ENCODE results near the gene SNAPC1.
A peak's percentile ranks its signal among the peaks of the same experiment; 100 is the strongest.

Gene SNAPC1

GRCh38 chr14:61761959-61762786 lies at the start of gene SNAPC1 (continued):
- TF ChIP-seq PRDM2 (tag by site-specific recombination; IDR thresholded peaks at IDR 0.05; ENCODE audit: borderline replicate concordance) (no peak), TCF7L2 (IDR thresholded peaks at IDR 0.05; ENCODE audit: borderline replicate concordance, low read depth, low read length) (no peak), ZNF155 (tag by site-specific recombination; IDR thresholded peaks at IDR 0.05) (no peak), REST (tag by site-specific recombination; IDR thresholded peaks at IDR 0.05) (no peak), ZNF366 (tag by site-specific recombination; conservative IDR thresholded peaks at IDR 0.05) (no peak), GLIS1 (tag by site-specific recombination; IDR thresholded peaks at IDR 0.05) (peak; percentile 60), ZSCAN23 (tag by site-specific recombination; IDR thresholded peaks at IDR 0.05) (no peak), ZNF768 (tag by site-specific recombination; IDR thresholded peaks at IDR 0.05) (no peak), MZF1 (tag by site-specific recombination; IDR thresholded peaks at IDR 0.05; ENCODE audit: borderline replicate concordance) (no peak), SP7 (tag by site-specific recombination; IDR thresholded peaks at IDR 0.05) (peak; percentile 25; the same call in 1 of the 2 replicates), ZNF776 (tag by site-specific recombination; IDR thresholded peaks at IDR 0.05; ENCODE audit: borderline replicate concordance) (no peak), ZNF518A (tag by site-specific recombination; conservative IDR thresholded peaks at IDR 0.05; ENCODE audit: low read depth) (peak; percentile 39; the same call in 1 of the 2 replicates), PRDM4 (tag by site-specific recombination; IDR thresholded peaks at IDR 0.05) (no peak), ZNF423 (tag by site-specific recombination; IDR thresholded peaks at IDR 0.05) (no peak)
- TF ChIP-seq, protein P1, sequence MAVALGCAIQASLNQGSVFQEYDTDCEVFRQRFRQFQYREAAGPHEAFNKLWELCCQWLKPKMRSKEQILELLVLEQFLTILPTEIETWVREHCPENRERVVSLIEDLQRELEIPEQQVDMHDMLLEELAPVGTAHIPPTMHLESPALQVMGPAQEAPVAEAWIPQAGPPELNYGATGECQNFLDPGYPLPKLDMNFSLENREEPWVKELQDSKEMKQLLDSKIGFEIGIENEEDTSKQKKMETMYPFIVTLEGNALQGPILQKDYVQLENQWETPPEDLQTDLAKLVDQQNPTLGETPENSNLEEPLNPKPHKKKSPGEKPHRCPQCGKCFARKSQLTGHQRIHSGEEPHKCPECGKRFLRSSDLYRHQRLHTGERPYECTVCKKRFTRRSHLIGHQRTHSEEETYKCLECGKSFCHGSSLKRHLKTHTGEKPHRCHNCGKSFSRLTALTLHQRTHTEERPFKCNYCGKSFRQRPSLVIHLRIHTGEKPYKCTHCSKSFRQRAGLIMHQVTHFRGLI (tag by site-specific recombination; IDR thresholded peaks at IDR 0.05): peak; percentile 73
- TF ChIP-seq, protein P2, sequence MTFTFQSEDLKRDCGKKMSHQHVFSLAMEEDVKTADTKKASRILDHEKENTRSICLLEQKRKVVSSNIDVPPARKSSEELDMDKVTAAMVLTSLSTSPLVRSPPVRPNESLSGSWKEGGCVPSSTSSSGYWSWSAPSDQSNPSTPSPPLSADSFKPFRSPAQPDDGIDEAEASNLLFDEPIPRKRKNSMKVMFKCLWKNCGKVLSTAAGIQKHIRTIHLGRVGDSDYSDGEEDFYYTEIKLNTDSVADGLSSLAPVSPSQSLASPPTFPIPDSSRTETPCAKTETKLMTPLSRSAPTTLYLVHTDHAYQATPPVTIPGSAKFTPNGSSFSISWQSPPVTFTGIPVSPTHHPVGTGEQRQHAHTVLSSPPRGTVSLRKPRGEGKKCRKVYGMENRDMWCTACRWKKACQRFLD (tag by site-specific recombination; IDR thresholded peaks at IDR 0.05): no peak

Data from HEK293 (cell line).